Measurements from ENCODE around the gene GRIP2. TPM values are rescaled to one million over a fixed set of nuclear protein-coding genes. Genes with fewer than 3 reads are reported as not detected.

Gene GRIP2
- total RNA-seq, 2 experiments from 2014 or later = not detected

GRCh38 chr3:14478956-14479550 lies 61.1 kb downstream of the GRIP2 start:
- H3K9me2 ChIP-seq (ENCODE audit: insufficient read depth, low read length) = no peaks in the 10 kb centered on the region
- CTCF ChIA-PET (ENCODE audit: unreplicated experiment) = no interaction called here
- no peak overlapping the region for H3K4me3 ChIP-seq (ENCODE audit: low read depth, low read length, poor library complexity, severe bottlenecking)
- H4K20me1 ChIP-seq (ENCODE audit: insufficient read depth, low read length) = no peaks in the 10 kb centered on the region
- TF ChIP-seq CTCF (conservative IDR thresholded peaks at IDR 0.05; ENCODE audit: low read length) (no peak), EZH2phosphoT487 (IDR thresholded peaks at IDR 0.05; ENCODE audit: borderline replicate concordance, low read depth, low read length) (no peak)
- H3K27ac ChIP-seq (ENCODE audit: low read depth, low read length, poor library complexity, severe bottlenecking) = no peak overlapping the region
- H3K36me3 ChIP-seq (ENCODE audit: insufficient read depth, low read length) = peaks cover 93% of the 10 kb centered on the region
- intact Hi-C loops (cut with micrococcal nuclease; ENCODE audit: unreplicated experiment) = no loop called here
- POLR2A ChIA-PET = no interaction called here
- BruUV-seq (replicated peaks) = no TSS peak
- H2AFZ ChIP-seq (ENCODE audit: low read length) = no peak overlapping the region
- no peaks in the 10 kb centered on the region for H3K79me2 ChIP-seq (ENCODE audit: insufficient read depth, low read depth, low read length)
- no peaks in the 10 kb centered on the region for H3K9me3 ChIP-seq (ENCODE audit: low read length)
- no peaks in the 10 kb centered on the region for H3K4me1 ChIP-seq (ENCODE audit: insufficient read depth, low read length, poor library complexity, severe bottlenecking)
- no peak for DNase-seq (ENCODE audit: low spot score)
- no peak overlapping the region for H3K4me2 ChIP-seq (ENCODE audit: low read length)

GRCh38 chr3:14477311-14477935 lies 62.7 kb downstream of the GRIP2 start:
- intact Hi-C loops (cut with micrococcal nuclease; ENCODE audit: unreplicated experiment) = no loop called here
- Histone ChIP-seq H3K79me2 (ENCODE audit: insufficient read depth, low read depth, low read length) (no peaks in the 10 kb centered on the region), H3K9me3 (ENCODE audit: low read length) (no peaks in the 10 kb centered on the region), H3K9me2 (ENCODE audit: insufficient read depth, low read length) (no peaks in the 10 kb centered on the region), H3K27ac (ENCODE audit: low read depth, low read length, poor library complexity, severe bottlenecking) (no peak overlapping the region), H3K4me1 (ENCODE audit: insufficient read depth, low read length, poor library complexity, severe bottlenecking) (no peaks in the 10 kb centered on the region), H3K4me3 (ENCODE audit: low read depth, low read length, poor library complexity, severe bottlenecking) (no peak overlapping the region), H2AFZ (ENCODE audit: low read length) (no peak overlapping the region), H4K20me1 (ENCODE audit: insufficient read depth, low read length) (no peaks in the 10 kb centered on the region), H3K36me3 (ENCODE audit: insufficient read depth, low read length) (peaks cover 95% of the 10 kb centered on the region), H3K4me2 (ENCODE audit: low read length) (no peak overlapping the region)
- ChIA-PET POLR2A (no interaction called here), CTCF (ENCODE audit: unreplicated experiment) (interaction anchor here (1.0 kb wide), 1 partner anchor 274 kb away, joined by 4 read pairs; no protein-coding TSS in a partner anchor)
- TF ChIP-seq CTCF (conservative IDR thresholded peaks at IDR 0.05; ENCODE audit: low read length) (no peak), EZH2phosphoT487 (IDR thresholded peaks at IDR 0.05; ENCODE audit: borderline replicate concordance, low read depth, low read length) (no peak)
- BruUV-seq (replicated peaks) = no TSS peak
- no peak for DNase-seq (ENCODE audit: low spot score)

GRCh38 chr3:14476583-14477265 lies 63.4 kb downstream of the GRIP2 start:
- CTCF ChIA-PET (ENCODE audit: unreplicated experiment) = interaction anchor here (1.0 kb wide), 1 partner anchor 273 kb away, joined by 4 read pairs; no protein-coding TSS in a partner anchor
- H3K9me3 ChIP-seq (ENCODE audit: low read length) = no peaks in the 10 kb centered on the region
- H3K36me3 ChIP-seq (ENCODE audit: insufficient read depth, low read length) = peaks cover 96% of the 10 kb centered on the region
- no peak overlapping the region for H3K27ac ChIP-seq (ENCODE audit: low read depth, low read length, poor library complexity, severe bottlenecking)
- no peak for TF ChIP-seq EZH2phosphoT487 (IDR thresholded peaks at IDR 0.05; ENCODE audit: borderline replicate concordance, low read depth, low read length)
- TF ChIP-seq CTCF (conservative IDR thresholded peaks at IDR 0.05; ENCODE audit: low read length) = no peak
- POLR2A ChIA-PET = no interaction called here
- intact Hi-C loops (cut with micrococcal nuclease; ENCODE audit: unreplicated experiment) = no loop called here
- H3K9me2 ChIP-seq (ENCODE audit: insufficient read depth, low read length) = no peaks in the 10 kb centered on the region
- no peak overlapping the region for H3K4me3 ChIP-seq (ENCODE audit: low read depth, low read length, poor library complexity, severe bottlenecking)
- no peak overlapping the region for H3K4me2 ChIP-seq (ENCODE audit: low read length)
- DNase-seq (ENCODE audit: low spot score) = no peak
- no peaks in the 10 kb centered on the region for H3K4me1 ChIP-seq (ENCODE audit: insufficient read depth, low read length, poor library complexity, severe bottlenecking)
- BruUV-seq (replicated peaks) = no TSS peak
- no peaks in the 10 kb centered on the region for H4K20me1 ChIP-seq (ENCODE audit: insufficient read depth, low read length)
- no peaks in the 10 kb centered on the region for H3K79me2 ChIP-seq (ENCODE audit: insufficient read depth, low read depth, low read length)
- H2AFZ ChIP-seq (ENCODE audit: low read length) = no peak overlapping the region

All from OCI-LY7 (cell line).